ENCODE measurements around the gene SOCS3.
"Not testable (repeated sequence)": the region's sequence is repeated elsewhere in the genome, so short reads cannot be mapped to it uniquely, and the experiment has no call there.

SOCS3 gene

DNA sequence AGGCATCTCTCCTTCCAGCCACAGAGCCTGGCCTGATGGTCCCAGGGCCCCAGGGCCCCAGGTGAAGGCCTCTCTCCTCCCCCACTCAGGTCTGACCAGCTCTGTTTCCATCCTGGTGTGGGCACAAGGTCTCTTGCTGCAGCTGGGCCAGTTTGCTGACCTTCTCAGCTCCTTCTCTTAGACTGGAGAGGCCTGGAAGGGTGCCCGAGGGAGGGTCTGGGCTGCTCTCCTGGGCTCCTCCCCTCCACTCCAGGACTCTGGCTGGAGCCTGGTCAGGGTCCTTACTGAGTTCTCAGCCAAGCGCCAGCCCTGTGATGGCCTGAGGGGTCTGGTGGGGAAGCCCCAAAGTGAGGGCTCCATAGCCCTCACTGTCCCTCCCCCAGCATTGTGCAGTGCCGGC, 12.4 kb downstream of the SOCS3 start:
- no peak for DNase-seq

- DNase-seq = no peak
These were observed 13.1 kb downstream of the SOCS3 start for GRCh38 chr17:78346605-78347250.

DNA sequence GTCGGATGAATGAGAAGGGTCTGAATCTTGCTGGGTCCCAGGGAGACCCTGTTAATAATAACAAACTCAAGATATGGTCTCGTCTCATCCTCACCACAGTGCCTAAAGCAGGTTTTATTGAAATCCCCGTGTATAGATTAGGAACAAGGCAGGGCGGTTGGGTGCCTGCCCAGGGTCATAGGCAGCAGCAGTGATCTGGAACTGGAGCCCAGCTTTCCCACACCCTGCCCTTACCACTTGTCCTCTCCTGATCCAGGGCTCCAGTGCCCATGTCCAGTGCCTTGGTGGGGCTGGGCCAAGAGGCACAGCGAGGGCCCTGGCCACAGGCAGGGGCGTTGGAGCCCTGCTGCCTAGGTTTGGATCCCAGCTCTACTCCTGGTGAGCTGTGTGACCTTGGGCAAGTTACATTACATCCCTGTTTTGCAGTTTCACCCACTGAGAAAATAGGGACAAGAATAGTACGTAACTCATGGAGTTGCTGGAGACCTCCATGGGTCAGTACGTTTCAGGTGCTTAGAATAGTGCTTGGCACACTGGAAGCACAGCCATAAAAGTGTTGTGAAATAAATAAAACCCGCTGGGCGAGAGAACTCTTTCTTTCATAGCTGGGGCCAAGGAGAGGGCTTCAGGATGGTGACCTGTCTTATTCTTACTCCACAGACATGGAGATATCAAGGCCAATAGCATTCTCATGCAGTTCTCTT, 13.9 kb downstream of the SOCS3 start:
- no peak for DNase-seq

DNA sequence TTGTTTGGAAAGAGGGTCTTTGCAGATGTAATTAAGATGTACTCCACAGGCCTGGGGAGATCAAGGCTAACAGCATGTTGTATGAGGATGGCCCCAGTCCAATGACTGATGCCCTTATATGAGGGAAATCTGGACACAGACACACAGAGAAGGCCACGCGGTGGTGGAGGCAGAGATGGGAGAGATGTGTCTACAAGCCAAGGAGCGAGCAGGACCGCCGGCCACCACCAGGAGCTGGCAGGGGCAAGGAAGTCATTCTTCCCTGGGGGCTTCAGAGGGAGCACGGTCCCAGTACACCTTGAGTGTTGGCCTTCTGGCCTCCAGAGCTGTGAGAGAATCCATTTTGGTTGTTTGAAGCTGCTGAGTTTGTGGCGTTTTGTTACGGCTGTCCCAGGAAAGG, 14.7 kb downstream of the SOCS3 start:
- no peak for DNase-seq

DNA sequence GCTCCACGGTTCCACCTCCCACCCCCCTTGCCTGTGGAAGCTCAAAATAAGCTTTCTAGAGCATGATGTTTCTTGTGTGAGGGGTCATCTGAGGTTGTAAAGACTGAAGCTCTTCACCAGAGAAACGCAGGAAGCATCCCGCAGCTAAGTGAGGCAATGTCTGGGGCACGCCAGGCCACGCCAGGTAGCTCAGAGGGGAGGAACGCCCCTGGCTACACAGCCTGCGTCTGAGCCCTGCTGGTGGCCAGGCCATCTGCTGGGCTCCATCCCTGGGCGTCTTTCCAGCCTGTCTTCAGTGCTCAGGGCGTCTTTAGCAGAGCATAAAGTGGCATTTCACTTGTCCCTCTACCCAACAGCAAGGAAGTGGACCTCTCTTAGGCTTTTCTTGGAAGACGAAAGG, 15.2 kb downstream of the SOCS3 start:
- no peak for DNase-seq

- no peak for DNase-seq
These were observed 16.2 kb downstream of the SOCS3 start for GRCh38 chr17:78343543-78344201.

- DNase-seq = no peak
These were observed 16.7 kb downstream of the SOCS3 start for GRCh38 chr17:78343187-78343542.

DNA sequence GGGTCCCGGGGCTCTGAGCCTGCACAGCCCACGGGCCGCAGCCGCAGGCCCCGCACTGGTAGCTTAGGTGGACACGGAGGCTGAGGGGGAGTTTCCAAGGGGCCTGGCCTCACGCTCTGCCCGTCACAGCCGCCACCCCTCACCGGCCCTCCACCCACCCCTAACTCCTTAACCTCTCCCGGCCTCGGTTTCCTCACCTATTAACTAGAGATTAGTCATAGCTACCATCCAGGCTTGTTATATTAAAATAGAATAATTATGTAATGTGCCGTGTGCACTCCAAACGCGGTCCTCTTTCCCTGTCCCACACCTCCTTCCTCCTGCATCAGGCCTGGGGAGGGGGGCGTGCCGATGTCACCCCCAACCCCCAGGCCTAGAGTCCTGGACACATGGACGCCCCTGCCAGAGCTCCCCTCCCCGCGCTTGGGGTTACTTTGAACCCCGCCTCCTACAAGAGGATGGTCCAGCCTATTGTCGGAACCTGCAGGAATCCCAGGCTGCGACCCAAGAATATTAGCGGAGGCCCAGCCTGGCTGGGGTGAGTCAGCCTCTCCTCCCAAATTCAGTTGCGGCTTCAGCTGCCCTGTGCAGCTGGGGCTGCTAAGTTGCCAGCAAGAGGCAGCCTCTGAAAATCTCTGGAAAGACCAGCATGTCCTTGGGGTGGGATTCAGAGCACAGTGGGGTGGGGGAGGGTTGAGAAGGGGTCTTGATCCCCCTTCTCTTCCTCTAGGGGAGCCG, 17.3 kb downstream of the SOCS3 start:
- DNase-seq = no peak

DNA sequence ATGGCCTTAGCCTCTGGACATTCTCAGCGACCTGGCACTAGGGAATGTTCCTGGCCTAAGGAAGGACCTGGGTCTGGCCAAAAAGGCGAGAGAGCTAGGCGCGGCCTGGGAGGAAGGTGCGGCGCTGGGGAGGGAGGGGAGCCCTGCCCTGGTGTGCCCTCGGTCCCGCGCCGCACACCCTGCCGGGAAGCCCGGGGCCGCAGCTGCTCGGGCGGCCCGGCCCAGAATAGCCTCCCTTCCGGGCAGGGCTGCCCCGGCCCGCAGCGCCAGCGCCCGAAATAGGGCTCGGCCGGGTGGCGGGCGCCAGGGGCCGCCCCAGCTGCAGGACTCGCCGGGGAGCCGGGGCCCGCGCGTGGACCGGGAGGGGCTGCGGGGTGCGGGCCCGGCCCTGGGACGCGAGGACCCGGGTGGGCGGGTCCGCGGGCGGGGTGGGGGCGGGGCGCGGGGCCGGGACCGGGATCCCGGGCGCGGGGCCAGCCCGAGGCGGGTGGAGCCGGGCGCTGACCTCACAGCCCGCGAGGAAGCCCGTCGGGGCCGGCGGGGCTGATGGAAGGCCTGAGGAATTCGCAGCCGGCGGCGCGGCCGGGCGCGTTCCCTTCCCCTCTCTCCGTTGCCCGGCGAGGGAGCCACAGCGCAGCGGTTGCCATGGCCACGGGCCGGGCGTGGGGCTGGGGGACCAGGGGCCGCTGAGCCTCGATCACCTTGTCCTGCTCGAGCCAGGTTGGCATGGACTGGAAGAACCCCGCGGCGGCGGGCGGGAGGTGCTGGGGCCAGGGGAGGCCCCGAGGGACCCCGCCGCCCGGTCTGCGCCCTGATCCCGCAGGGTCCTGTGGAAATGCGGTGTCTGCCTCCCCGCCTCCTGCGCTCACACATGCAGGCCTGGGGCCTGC, 18.1 kb downstream of the SOCS3 start:
- DNase-seq = no peak

- no peak for DNase-seq
These were observed 19.5 kb downstream of the SOCS3 start for GRCh38 chr17:78340183-78340955.

DNA sequence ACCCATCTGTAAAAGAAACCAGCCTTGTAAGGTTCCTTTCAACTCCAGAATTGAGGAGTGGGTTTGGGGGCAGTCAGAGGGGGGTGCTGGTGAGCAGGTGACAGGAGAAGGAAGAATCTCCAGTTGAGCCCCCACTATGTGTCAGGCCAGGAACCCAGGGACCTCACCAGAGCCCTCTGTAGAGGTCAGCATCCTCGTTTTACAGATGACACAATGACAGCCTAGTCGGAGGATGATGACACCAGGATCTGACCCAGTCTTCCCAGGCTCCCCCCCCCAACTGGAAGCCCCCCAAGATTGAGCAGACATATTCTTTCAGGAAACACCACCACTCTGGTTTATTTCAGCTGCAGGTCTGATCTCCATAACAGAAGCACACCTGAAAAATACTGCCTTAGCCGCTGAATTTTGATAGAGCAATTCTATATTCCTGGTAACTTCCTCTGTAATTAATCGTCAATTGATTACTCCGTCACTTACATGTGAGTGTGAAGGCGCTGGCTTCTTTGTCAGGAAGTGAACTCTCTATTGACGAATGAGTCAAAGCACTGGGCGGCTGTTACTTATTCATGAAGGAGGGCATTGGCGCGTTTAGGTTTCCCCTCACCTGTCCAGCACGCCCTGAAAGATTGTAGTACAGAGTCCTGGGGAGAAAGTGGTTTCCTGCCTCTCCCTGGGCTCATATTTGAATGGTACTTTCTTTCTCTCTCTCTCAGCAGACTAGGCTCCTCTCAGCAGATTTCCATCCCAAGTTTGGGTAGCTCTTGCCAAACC, 21.2 kb downstream of the SOCS3 start:
- DNase-seq = no peak

- no peak for DNase-seq
These were observed 22.4 kb downstream of the SOCS3 start for GRCh38 chr17:78337244-78338109.

GRCh38 chr17:78335209-78335608, 24.7 kb downstream of the SOCS3 start:
- DNase-seq = no peak

GRCh38 chr17:78332991-78333390, 26.9 kb downstream of the SOCS3 start:
- no peak for DNase-seq

GRCh38 chr17:78331355-78331754, 28.5 kb downstream of the SOCS3 start:
- not testable (repeated sequence) for DNase-seq

DNA sequence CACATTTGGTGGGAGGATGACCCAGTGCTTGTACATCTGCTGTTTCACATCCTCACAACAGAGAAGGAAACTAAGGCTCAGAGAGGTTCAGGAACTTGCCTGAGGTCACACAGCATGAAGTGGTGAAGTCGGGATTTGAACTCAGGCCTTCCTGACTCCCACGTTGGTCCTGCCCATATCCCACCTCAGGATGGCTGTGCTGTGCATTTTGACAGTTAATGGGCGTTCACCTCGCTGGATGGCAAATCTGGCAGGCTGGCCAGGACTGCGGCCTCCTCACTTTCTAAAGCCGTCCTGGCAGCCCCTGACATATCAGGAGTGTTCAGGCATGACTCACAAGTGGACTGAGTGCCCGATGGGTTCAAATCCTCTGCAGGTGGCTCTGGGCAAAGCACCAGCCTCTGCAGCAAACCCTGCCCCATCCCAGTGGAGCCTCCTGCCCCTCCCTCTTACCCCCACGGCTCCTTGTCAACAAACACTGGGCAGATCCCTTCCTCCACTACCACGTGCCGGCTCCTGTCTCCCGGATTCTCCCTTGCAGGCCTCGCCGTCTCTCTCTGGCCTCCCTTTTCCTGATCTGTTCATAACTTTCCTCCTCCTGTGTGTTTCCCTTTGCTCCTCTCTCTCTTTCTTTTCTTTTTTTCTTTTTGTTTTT, 29.2 kb downstream of the SOCS3 start:
- DNase-seq = no peak

DNA sequence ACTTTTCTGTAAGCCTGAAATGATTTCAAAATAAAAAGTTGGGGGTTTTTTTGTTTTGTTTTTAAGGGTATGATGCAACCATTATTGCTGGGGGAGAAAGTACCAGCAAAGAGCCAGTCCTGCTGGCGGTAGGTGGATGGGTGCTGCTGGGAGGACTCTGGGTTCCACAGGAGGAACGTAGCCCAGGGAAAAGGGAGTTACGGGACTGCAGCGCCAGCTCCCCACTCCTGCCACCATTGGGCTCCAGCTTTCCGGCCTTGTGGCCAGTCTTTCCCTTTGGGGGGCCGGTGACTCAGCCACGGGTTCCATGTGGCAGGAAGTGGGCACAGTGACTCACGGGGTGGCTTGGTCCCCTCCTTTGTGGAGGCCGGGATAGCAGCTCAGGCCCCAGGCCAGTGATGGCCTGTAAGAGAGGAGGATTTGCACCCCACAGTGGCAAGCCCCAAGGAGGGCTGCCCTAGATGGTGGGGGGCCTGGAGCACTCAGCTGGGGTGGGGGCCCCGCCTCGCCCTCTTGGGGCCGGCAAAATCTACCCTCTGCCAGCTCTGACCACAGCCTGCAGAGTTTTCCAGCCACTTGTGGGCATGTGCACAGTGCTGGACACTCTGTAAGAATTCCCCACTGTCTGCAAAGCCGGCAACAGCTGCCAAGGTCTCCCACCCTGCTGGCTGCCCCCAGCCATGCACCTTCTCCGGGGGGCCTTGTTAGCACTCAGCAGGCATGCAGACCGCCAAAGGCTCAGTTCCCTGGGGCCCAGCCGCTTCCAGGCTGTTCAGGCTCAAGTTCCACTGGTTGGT, 30.4 kb downstream of the SOCS3 start:
- no peak for DNase-seq

DNA sequence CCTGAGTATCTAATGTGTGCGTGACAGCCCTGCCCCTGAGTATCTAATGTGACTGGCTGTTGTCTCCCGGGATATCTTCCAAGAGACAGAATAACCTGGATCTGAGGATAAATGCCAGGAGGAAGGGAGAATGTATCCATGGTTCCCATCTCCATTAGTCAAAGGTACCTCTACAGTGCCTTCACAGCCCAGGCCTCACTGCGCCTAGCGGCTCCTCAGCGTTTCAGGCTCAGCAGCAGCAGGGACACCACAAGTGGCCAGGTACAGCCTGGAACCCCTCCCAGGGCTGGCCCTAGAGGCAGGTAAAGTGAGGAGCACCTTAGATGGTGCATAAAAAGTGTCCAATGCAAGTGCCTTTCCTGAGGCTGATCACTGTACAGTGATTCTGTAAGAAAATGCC, 32.0 kb downstream of the SOCS3 start:
- no peak for DNase-seq

All from stimulated activated CD4-positive, alpha-beta T cell treated with anti-CD3 and anti-CD28 coated beads, Interleukin-2, amount 100 ng/mL, for 48 hours (primary cell).